ENCODE data around the gene DNAJC15.

The DNAJC15 gene

GRCh38 chr13:43127103-43127798 is 103.9 kb downstream of the DNAJC15 start:
- no peak for DNase-seq (ENCODE audit: low spot score)

- no peak for DNase-seq (ENCODE audit: low spot score)
Observed at GRCh38 chr13:43127827-43128226, 104.4 kb downstream of the DNAJC15 start.

GRCh38 chr13:43128504-43128961 is 105.1 kb downstream of the DNAJC15 start:
- peak; percentile 27 for DNase-seq (ENCODE audit: low spot score)

- DNase-seq (ENCODE audit: low spot score), result no peak
Observed at GRCh38 chr13:43129066-43129465, 105.7 kb downstream of the DNAJC15 start.

GRCh38 chr13:43129511-43130110 is 106.2 kb downstream of the DNAJC15 start:
- no peak for DNase-seq (ENCODE audit: low spot score)

GRCh38 chr13:43132257-43132656 is 108.9 kb downstream of the DNAJC15 start:
- DNase-seq (ENCODE audit: low spot score), result no peak

GRCh38 chr13:43132911-43133310 is 109.5 kb downstream of the DNAJC15 start:
- DNase-seq (ENCODE audit: low spot score), result peak; percentile 21

- no peak for DNase-seq (ENCODE audit: low spot score)
Observed at GRCh38 chr13:43133792-43134191, 110.4 kb downstream of the DNAJC15 start.

GRCh38 chr13:43134868-43135267 is 111.5 kb downstream of the DNAJC15 start:
- DNase-seq (ENCODE audit: low spot score), result no peak

GRCh38 chr13:43135516-43135915 is 112.1 kb downstream of the DNAJC15 start:
- DNase-seq (ENCODE audit: low spot score), result no peak

GRCh38 chr13:43136920-43137575 is 113.7 kb downstream of the DNAJC15 start:
- no peak for DNase-seq (ENCODE audit: low spot score)

GRCh38 chr13:43139211-43139610 is 115.8 kb downstream of the DNAJC15 start:
- DNase-seq (ENCODE audit: low spot score), result no peak

GRCh38 chr13:43139921-43140320 is 116.5 kb downstream of the DNAJC15 start:
- DNase-seq (ENCODE audit: low spot score), result no peak

GRCh38 chr13:43140985-43141384 is 117.6 kb downstream of the DNAJC15 start:
- no peak for DNase-seq (ENCODE audit: low spot score)

GRCh38 chr13:43141685-43142084 is 118.3 kb downstream of the DNAJC15 start:
- no peak for DNase-seq (ENCODE audit: low spot score)

- no peak for DNase-seq (ENCODE audit: low spot score)
Observed at GRCh38 chr13:43143591-43143990, 120.2 kb downstream of the DNAJC15 start.

- no peak for DNase-seq (ENCODE audit: low spot score)
Observed at GRCh38 chr13:43145534-43146196, 122.3 kb downstream of the DNAJC15 start.

- no peak for DNase-seq (ENCODE audit: low spot score)
Observed at GRCh38 chr13:43146400-43146799, 123.0 kb downstream of the DNAJC15 start.

- no peak for DNase-seq (ENCODE audit: low spot score)
Observed at GRCh38 chr13:43150369-43151207, 127.2 kb downstream of the DNAJC15 start.

GRCh38 chr13:43153436-43154090 is 130.2 kb downstream of the DNAJC15 start:
- no peak for DNase-seq (ENCODE audit: low spot score)

- no peak for DNase-seq (ENCODE audit: low spot score)
Observed at GRCh38 chr13:43154156-43154651, 130.8 kb downstream of the DNAJC15 start.
